GM18861 (cell line): ENCODE results near the gene EGR2.
A peak's percentile ranks its signal among the peaks of the same experiment; 100 is the strongest.

Experiments
- ATAC-seq: cut with Tn5 transposase; IDR thresholded peaks from one replicate; pipeline ENCODE4 v1.9.1; 2021; ENCODE audit not compliant: unreplicated experiment

The EGR2 gene

DNA sequence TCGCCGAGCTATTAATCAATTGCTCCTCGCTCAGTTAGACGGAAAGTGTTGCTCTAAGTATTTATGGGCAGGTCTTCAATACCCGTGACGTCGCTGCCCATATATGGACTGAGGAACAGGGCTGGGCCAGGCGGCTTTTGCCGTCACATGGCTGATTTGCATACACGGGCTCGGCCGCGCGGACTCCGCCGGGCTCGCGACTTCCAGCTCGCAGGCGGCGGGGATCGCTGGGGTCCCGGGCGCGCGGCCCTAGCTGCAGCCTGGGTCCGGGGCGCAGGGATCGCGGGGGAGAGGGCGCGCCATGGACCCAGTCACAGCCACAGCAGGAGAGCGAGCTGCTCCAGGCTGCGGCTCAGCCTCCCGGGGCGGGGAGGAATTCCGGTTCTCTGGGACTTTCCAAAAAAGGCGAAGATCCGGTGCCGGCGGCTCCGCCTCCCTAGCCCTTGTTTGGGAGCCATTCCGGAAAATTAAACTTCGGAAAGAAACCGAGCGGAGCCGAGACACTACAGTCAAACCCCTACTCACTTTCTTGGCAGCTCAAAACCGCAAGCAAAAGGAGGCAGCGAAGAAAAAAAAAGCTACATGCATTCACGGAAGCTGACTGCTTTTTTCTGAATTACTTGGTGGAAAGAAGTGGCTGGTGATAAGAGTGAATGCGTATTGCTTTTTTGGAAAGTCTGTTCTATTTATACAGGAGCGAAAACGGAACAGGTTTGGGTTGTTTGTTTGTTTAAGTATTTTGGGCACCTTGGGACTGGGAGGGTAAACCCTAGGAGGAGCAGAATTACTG, at the start of gene EGR2:
TSS of gene EGR2 (minus strand) at position 36 of the 790 bp plus-strand sequence. CDS start 337 bp downstream, outside the sequence.
- ATAC-seq: peak; percentile 71

DNA sequence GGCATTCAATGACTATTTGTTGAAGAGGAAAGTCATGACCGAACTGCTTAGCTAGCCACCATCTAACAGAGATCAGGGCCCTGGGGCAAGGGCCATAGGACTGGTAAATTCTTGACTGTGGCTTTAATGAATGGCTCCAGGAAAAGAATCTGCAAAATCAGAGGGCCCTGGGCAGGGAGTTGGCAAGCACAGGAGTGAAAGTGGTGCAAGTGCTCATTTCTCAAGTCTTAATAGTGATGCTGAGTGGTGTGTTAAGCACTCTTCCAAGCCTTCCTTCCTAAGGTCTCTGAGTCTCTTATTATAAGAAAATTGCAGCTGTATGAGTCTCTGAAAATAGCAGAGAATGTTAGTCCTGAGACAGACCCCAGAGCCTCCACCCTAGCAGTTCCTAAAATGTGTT, 46.3 kb upstream of the EGR2 start:
- ATAC-seq: no peak

DNA sequence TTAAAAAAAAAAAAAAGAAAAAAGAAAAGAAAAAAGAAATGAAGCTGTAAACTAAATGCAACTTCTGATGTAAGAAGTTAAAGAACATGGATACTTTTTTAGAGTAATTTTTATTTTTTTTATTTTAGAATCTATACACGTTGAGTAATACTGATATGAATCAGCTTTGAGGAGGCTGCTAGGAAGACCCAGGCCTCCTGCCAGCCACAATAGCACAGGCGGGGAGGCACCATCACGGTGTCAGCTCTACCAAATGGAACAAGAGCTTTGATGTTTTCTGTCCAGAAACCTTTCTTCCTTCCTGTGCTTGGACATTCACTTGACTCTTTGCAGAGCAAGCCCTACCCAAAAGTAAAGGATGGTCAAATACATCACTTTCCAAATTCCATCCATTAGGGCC, 45.3 kb upstream of the EGR2 start:
- no peak for ATAC-seq

DNA sequence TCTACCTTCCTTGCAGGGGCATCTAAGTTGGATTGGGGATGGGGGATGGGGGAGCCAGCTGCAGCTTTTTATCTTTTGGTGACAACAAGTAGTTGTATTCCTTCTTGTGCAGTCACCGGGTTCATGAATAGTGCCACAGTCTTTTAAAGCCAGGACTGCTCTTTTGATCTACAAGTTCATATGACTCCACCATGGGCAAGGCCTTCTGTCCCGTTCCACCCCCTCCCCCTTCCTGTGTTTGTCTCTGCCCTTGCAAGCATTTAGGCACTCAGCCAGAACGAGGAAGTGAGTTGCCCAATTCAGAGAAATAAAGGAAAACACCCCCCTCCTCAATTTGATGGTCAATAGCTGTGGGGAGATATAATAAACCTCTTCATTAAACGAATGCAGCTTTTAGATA, 44.8 kb upstream of the EGR2 start:
- no peak for ATAC-seq

DNA sequence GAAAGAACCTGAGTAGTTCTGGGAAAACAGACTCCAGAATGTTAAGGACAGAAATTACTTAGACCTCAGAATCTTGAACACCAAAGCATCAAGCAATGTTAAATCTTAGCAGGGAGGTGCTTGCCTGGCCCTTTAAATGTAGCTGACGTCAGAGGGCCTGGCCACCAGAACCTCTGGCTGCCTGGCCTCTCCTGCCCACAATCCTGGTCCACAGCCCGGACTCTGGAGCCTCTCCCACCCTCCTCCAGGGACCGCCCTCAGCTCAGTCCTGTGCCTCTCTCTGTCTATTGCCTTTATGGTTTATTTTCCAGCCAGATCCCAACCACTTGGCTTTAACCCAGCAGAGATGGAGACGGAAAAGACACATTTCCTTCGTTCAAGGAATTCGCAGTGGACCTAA, 42.2 kb upstream of the EGR2 start:
- ATAC-seq: no peak

DNA sequence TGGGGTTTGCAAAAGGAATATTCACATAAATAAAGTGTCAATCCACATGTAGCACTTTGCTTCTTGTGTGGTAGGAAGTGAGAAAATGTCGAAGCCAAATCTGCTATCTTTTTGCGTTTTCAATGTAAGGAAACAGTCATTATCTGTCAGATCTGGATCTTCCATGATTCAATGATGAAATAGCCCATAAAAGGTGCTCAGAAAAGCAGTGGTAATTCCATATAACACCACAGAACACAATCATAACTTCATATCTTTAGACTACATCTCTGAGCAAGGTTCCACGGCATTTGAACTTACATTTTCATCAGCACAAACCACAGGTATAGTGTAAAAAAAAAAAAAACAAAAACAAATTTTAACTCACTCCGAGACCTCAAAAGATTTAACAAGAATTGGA, 39.9 kb upstream of the EGR2 start:
- no peak for ATAC-seq

DNA sequence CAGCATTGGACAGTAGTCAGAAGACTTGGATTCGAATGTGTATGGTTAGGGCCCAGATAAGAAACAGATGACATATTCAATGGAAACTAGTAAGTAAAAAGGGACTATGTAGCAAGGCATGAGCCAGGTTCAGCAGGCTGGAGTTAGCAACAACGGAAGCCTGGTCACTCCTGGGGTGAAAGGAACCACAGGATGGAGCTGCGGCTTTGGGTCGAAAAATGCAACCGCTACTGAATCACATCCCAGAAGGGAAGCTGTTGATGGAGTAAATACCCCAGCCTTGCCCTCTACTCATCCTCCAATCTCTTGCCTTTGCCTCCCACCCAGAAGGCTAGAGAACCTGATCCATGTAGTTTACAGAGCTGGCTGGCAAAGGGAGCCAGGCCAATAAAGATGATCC, 37.5 kb upstream of the EGR2 start:
- ATAC-seq: no peak

DNA sequence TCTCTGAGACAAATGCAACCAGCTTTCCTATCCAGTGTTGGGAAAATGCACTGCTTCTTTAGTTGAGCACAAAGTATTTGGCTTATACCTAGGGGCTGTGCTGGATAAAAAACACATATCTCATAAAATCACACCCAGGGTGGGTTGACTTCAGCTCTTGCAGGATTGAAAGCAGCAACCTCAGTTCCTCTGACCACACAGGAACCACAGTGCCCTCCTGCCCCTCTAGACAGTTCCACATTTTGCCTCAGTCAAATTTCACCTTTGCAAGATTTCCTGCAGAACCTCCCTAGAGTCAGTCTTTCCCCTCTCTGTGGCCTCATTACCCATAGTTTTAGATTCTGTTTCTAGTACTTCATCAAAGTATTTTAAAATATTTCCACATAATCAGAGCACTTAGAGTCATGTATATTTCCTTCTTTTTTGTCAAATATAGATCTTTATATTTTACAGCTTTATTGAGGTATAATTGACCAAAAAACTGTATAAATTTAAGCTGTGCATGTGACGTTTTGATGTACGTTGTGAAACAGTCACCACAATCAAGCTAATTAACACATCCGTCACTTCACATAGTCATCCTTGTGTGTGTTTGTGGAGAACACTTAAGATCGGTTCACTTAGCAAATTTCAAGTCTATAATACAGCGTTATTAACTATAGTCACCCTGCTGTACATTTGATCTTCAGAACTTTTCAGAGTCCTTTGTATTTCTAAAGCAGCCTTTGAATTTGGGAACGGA, 37.0 kb upstream of the EGR2 start:
- peak; percentile 67 for ATAC-seq

DNA sequence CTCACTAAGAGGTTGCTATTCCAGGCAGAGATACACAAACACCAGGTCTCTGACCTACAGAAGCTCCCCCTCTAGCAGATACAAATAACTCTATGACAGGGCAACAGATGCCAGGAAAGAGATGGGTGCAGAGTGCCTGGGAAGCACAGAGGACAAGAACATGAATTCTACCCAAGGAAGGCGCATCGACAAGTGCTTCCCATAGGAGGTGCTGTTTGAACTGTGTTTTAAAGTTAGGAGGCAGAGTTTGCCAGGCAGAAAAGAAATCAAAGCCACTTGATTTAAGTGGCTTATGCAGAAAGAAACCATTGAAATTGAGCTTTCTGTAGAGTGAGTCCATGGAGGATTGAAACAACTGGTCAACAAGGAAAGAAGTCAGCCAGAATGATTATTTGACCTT, 35.3 kb upstream of the EGR2 start:
- ATAC-seq: no peak

DNA sequence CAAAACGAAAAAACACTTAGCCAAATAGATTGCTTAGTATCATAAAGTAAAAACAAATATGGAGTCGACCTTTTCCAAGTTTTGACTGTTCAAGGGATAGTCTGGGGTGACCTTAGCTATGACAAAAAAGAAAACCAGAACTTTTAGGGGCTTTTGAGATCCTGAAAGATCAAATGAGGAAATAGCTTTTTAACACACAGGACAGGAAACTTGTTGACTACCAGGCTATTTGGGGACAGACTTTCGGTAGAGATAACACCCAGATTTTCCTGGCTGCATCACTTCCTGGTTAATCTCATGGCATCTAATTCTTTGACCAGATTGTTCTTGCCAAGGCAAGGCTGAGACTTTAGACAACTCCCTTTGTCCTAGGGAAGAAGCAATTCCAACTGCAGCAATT, 34.5 kb upstream of the EGR2 start:
- ATAC-seq: no peak

DNA sequence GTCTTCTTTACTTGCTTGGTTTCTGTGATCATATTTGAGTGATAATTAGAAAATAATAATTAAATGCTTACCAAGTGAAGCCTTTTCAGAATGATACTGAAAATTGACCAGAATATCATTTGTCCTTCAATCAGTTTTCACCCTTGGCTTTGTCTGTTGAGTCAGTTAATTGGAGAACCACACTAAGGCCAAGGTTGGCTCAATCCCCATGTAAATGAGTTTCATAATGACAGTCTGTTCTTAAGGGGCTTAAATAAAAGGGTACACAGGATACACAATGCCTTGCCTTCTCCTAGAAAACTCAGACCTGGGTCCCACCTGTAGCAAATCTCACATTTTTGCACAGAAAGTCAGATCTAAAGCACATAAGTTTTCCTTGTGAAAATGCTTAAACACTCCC, 31.3 kb upstream of the EGR2 start:
- no peak for ATAC-seq

DNA sequence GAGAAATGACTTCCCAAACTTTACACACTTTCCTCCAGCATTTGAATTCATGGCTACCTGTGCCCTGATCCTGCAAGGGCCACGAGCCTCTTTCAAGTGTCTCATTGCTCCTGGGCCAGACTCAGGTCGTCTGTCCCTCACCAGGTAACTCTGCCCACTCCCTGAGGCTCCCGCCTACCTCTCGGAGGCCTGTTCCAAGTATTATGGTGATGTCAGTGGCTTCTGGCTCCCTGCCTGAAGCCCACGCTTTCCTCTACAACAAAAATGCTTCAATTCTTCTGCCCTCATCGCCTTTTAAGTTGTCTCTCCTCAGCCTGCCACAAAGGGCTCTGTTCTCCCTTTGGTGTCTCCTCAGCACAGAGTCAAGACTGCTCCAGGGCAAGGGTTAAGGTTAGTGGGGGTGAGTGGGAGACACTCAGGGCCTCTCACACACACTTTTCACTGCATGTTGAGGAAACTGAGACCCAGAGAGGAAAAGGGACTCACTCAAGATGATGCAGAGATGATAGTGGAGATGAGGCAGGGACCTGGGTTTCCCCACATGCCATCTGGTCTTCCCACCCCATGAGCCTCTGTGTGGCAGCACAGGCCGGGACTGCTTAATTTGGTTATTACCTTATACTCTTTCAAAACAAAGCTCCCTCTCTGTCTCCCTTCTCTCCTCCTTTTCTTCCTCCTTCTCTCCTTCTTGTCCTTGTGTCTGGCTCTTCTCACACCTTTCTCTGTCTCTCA, 28.3 kb upstream of the EGR2 start:
- ATAC-seq: no peak

DNA sequence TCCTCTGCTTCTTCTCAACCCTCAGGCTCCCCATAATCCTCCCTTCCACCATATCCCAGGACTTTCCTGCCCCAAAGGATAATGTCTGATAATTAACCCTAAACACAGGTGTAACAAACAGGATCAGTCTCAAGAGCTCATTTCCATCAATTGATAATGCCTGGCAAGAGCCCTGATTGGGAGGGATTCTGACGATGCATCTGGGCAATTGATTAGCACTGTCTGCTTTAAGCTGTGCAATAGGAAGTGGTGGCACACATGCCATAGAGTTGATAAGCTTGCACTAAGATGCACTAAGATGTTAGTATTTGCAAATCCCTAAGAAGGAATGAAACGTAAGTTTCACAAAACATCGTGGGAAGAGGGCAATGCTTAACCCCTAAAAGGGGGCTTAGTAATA, 27.4 kb upstream of the EGR2 start:
- no peak for ATAC-seq

DNA sequence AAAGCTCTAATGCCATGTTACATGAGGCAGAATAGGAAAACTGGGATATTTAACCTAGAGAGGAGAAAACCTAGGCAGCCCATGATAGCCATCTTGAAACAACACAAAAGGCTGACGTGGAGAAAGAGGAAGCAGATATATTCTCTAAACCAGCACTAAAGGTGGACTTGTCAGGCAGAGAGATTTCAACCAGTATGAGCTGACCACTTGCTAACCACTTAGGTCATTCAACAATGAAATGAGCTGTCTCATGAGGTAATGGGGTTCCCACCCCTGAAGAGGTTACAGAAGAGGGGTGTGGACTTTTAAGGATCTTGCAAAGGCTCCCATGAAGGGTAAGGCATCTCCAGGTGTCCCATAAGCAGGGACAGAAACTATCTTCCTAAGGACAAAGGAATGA, 26.8 kb upstream of the EGR2 start:
- ATAC-seq: peak; percentile 65

DNA sequence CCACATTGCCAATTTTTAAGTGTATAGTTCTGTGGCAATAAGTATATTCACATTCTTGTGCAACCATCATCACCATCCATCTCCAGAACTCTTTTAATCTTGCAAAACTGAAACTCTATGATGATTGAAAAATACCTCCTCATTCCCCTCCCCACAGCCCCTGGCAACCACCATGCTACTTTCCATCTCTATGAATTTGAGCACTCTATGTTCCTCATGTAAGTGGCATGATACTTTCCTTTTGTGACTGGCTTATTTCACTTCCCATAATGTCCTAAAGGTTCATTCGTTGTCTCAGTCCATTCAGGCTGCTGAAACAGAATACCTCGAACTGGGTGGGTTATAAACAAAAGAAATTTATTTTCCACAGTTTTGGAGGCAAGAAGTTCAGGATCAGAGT, 23.4 kb upstream of the EGR2 start:
- no peak for ATAC-seq

DNA sequence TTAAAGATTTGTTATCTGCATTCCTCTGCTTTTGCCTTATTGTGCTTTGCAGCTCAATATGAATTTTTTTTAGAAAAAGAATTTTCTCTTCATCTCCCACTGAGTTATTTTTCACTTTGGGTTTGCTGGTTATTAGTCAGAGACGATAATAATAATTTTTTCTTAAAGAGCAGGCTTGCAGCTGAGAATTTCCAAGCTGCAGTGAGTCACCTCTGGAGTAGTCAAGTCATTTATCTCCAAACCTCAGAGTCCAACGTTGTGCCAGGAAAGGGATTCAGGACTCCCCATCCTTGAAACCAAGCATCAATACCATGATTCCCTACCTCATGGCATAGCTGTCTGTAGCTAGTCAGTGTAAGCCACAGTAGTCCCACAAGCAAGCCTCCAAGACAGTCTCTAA, 15.2 kb upstream of the EGR2 start:
- no peak for ATAC-seq

DNA sequence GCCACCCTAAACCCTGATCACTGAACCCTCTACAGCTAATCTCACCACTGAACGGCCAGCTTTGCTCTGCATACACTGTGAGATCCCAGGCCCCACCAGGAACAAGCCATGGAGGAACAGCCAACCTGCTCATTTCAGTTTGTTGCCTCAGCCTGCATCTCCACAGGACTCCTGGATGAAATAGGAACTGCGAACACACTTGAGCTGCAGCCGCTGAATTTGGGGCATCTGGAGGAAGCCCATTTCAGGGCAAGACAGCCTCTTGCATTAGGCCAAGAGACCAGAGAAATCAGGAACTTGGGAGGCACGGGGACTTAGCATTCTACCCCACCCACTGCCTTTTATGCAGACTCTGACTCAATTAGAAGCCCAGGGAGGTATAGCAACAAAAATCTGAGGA, 14.5 kb upstream of the EGR2 start:
- no peak for ATAC-seq

DNA sequence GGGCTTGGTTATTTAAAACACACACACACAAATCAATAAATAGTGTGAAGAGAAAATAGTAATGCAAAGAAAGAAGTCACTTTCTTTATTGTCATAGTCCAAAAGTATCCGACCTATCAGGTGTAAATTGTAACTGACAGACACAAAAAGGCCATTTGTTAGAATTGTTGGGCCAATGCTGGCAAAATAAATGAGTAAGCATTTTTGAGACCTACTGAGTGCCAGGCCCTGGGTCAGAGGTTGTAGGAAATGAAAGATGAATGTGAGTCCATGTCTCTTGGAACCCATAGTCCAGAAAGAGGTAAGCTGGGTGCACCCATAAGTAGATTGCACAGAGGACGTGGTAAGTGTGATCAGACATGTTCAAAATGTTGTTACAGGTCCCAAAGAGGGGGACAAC, 13.5 kb upstream of the EGR2 start:
- ATAC-seq: no peak

DNA sequence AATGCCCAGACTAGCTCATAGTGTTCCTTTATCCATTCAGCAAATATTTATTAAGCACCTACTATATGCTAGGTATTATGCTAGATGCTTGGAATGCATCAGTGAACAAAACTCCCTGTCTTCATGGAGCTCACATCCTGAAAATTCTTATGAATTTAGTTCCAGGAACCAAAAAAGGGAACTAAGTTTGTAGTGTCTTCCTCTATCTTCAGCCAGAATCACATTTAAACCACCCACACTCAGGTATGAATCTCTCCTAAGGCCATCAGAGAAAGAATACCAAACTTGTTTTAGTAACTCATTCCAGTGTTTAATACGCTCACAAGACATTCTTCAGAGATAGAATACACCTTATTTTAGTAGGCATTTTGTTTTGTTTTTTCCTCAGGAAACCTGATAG, 10.1 kb upstream of the EGR2 start:
- ATAC-seq: no peak

DNA sequence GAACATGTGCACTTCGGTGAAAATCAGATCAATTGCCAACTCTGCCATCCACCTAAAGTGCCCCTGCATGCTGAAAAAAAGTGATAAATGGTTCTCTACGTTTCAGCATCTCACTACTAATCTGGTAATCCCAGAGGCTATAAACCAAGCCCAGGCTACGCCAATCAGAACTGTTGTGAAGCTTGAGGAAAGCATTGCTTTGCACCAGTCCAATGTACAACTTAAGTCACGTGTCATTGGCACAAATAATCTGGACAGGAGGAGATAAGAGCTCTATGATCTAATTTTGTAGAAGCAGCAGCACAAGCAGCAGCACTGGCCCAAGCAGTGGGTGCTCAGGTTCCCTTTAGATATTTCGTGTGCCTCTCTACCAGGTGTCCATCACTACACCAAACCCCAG, 4.4 kb upstream of the EGR2 start:
- no peak for ATAC-seq

DNA sequence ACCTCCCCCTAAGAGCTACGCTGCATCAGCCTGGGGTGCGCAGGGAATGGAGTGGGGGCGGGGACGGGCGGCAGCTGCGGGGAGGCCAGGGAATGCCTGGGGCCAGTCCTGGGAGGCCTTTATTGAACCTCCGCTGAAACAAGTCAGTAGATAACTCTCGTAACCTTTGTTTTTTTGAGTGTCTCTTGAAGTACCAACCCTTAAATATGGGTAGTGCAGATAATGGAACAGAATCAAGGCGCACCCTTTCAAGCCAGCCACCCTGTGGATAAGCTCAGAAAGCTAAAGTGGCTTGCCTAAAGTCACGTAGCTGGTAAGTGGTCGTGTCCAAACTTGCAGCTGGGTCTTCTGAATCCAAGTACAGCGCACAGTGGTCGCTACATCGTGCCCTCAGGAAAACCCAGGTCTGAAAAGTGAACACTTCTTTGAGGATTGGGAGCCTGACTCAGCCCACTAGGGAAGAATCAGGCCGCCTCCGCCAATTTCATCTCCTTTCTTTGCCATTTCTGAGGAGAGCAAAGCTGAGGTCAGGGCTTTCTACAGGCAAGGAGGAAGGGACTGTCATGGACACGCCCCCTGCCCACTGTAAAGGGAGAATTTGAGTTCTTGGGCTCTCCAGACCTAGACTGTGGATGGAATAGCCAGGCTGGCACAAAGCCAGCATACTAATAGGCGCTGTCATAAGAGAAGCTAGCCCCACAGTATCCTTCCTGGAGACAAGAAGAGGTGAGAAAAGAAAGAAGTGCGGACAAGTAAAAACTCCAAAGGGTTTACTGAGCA, 3.2 kb upstream of the EGR2 start:
- ATAC-seq: no peak
